WTC11 (cell line): ENCODE data around the gene TMEM151A. TPM values are rescaled to one million over a fixed set of nuclear protein-coding genes. Genes with fewer than 3 reads are reported as not detected.

ENCODE experiments used
- ATAC-seq: fragments of 200-7000 bp; cut with Tn5 transposase; 2 replicates; pipeline ENCODE4 v1.10.0; 2021; ENCODE audit warnings: mild to moderate bottlenecking, moderate library complexity
- CTCF ChIA-PET: fragments of 300-600 bp; sonication (Branson Sonifier 250); formaldehyde crosslinking; loops from one replicate; lab custom pipeline; 2021; ENCODE audit warnings: antibody characterized with exemption; lab: Charles Lee
- POLR2A ChIA-PET: fragments of 350-600 bp; sonication (Branson Sonifier 250); formaldehyde crosslinking; loops from one replicate; lab custom pipeline; 2021; ENCODE audit warnings: antibody characterized with exemption; lab: Charles Lee
- DNase-seq: peaks from one replicate; pipeline ENCODE4 v3.0.0; 2021; ENCODE audit warnings: low spot score
- H3K27ac Mint-ChIP-seq: 2 replicates; pipeline ENCODE4 v1.8.0; 2021; ENCODE audit warnings: mixed read lengths
- H3K27me3 Mint-ChIP-seq: 2 replicates; pipeline ENCODE4 v1.8.0; 2021; ENCODE audit warnings: low read depth, mild to moderate bottlenecking, moderate library complexity, mixed read lengths
- H3K36me3 Mint-ChIP-seq: 2 replicates; pipeline ENCODE4 v1.8.0; 2021; ENCODE audit warnings: mixed read lengths
- H3K4me1 Mint-ChIP-seq: 2 replicates; pipeline ENCODE4 v1.8.0; 2022; ENCODE audit warnings: mixed read lengths
- H3K4me3 Mint-ChIP-seq: 2 replicates; pipeline ENCODE4 v1.8.0; 2021; ENCODE audit warnings: mild to moderate bottlenecking, moderate library complexity, mixed read lengths
- H3K9me3 Mint-ChIP-seq: 2 replicates; pipeline ENCODE4 v1.8.0; 2021; ENCODE audit warnings: mixed read lengths
- FOXP1 ChIP-seq: sonication (generic); formaldehyde crosslinking; IDR thresholded peaks from 2 replicates; pipeline ENCODE4 v1.8.0; 2022; ENCODE audit warnings: missing genetic modification reagents, mild to moderate bottlenecking, moderate library complexity, borderline replicate concordance
- OVOL2 ChIP-seq: fragments of 250-450 bp; sonication (Bioruptor Pico); IDR thresholded peaks from 2 replicates; pipeline ENCODE4 v1.9.0; 2021; ENCODE audit warnings: mild to moderate bottlenecking, borderline replicate concordance
- SOX15 ChIP-seq: fragments of 250-450 bp; sonication (Bioruptor Pico); IDR thresholded peaks from 2 replicates; pipeline ENCODE4 v1.9.0; 2021; ENCODE audit warnings: mild to moderate bottlenecking
- ZNF121 ChIP-seq: sonication (generic); formaldehyde crosslinking; IDR thresholded peaks from 2 replicates; pipeline ENCODE4 v1.8.0; 2023; ENCODE audit warnings: missing genetic modification reagents
- total RNA-seq: library from RNA; stranded (reverse); gene quantifications from 3 replicates; pipeline ENCODE4 v1.2.3, GENCODE V29; 2021
- TF ChIP-seq, protein P1 (sequence below): sonication (generic); formaldehyde crosslinking; IDR thresholded peaks from 2 replicates; pipeline ENCODE4 v1.8.1; 2022; ENCODE audit warnings: missing genetic modification reagents, borderline replicate concordance

TMEM151A gene
- total RNA-seq, 1 experiment from 2014 or later, result 2.2 TPM

DNA sequence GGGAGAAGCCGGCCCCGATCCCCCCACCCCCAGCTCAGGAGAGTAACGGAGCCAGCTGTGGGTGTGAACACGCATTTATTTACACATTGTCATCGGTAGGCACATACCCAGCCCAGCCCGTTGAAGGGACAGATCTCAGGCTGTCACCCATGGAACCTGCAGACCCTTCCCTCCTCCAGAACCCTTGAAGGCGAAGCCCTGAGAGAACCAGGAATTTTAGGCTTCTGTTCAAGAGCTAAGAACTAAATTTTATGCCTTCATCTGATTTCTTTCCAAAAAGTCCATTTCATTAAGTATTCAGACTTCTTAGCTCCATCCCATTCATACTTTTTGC, 53.6 kb downstream of the TMEM151A start:
- no peak for ATAC-seq
- Mint-ChIP-seq H3K36me3 (peaks cover 10% of the 10 kb centered on the region), H3K27me3 (peaks cover 4% of the 10 kb centered on the region; the same call in 1 of the 2 replicates), H3K27ac (peak overlapping the region; percentile 95), H3K4me3 (peak overlapping the region; percentile 96), H3K4me1 (peaks cover 26% of the 10 kb centered on the region)
- POLR2A ChIA-PET, result interaction anchor here (0.6 to 1.3 kb wide), 3 partner anchors 9 to 33 kb away, joined by 3 read pairs; partner anchors contain the start of genes RIN1 and SLC29A2
- TF ChIP-seq, protein P1, sequence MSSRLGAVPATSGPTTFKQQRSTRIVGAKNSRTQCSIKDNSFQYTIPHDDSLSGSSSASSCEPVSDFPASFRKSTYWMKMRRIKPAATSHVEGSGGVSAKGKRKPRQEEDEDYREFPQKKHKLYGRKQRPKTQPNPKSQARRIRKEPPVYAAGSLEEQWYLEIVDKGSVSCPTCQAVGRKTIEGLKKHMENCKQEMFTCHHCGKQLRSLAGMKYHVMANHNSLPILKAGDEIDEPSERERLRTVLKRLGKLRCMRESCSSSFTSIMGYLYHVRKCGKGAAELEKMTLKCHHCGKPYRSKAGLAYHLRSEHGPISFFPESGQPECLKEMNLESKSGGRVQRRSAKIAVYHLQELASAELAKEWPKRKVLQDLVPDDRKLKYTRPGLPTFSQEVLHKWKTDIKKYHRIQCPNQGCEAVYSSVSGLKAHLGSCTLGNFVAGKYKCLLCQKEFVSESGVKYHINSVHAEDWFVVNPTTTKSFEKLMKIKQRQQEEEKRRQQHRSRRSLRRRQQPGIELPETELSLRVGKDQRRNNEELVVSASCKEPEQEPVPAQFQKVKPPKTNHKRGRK, result no peak
- TF ChIP-seq SOX15, result no peak
- no peak for TF ChIP-seq FOXP1
- no peak for TF ChIP-seq ZNF121 (CRISPR knock-in tag)
- TF ChIP-seq OVOL2 (CRISPR knock-in tag), result no peak
- TF ChIP-seq, all 79 proteins: peak for 0
- no peak for DNase-seq
- no peaks in the 10 kb centered on the region for H3K9me3 Mint-ChIP-seq
- CTCF ChIA-PET, result interaction anchor here (0.6 to 2.9 kb wide), 6 partner anchors 13 to 41 kb away, joined by 3 to 20 read pairs (median 6); no protein-coding TSS in a partner anchor

Other genes starting within 250 kb of the TMEM151A start
- gene GAL3ST3, start 242.7 kb upstream of the TMEM151A start, total RNA-seq, result 21.3 to 22.6 TPM (median 21.6 TPM) in 3 replicates
- gene SF3B2, start 239.5 kb upstream of the TMEM151A start, total RNA-seq, result 235 to 295 TPM (median 251 TPM) in 3 replicates
- gene PACS1, start 221.6 kb upstream of the TMEM151A start, total RNA-seq, result 30.1 to 34.8 TPM (median 30.9 TPM) in 3 replicates
- 52.3 to 54.9 TPM (median 54.1 TPM) in 3 replicates for gene KLC2, start 34.2 kb upstream of the TMEM151A start, total RNA-seq
- 125 to 134 TPM (median 130 TPM) in 3 replicates for gene RAB1B, start 23.3 kb upstream of the TMEM151A start, total RNA-seq
- 12.2 to 12.9 TPM (median 12.2 TPM) in 3 replicates for gene CNIH2, start 13.7 kb upstream of the TMEM151A start, total RNA-seq
- 86.0 to 86.9 TPM (median 86.4 TPM) in 3 replicates for gene YIF1A, start 2.8 kb upstream of the TMEM151A start, total RNA-seq
- gene CD248, start 25.1 kb downstream of the TMEM151A start, total RNA-seq, result 2.6 to 2.8 TPM (median 2.7 TPM) in 3 replicates
- 4.7 to 5.5 TPM (median 5.0 TPM) in 3 replicates for gene RIN1, start 44.5 kb downstream of the TMEM151A start, total RNA-seq
- gene BRMS1, start 53.2 kb downstream of the TMEM151A start, total RNA-seq, result 37.0 to 44.5 TPM (median 40.8 TPM) in 3 replicates
- 34.1 to 37.0 TPM (median 36.3 TPM) in 3 replicates for gene B4GAT1, start 55.7 kb downstream of the TMEM151A start, total RNA-seq
- gene SLC29A2, start 79.9 kb downstream of the TMEM151A start, total RNA-seq, result 30.2 to 36.6 TPM (median 35.3 TPM) in 3 replicates
- 0.27 to 0.79 TPM (median 0.44 TPM) in 3 replicates for gene NPAS4, start 129.1 kb downstream of the TMEM151A start, total RNA-seq
- 131 to 137 TPM (median 135 TPM) in 3 replicates for gene MRPL11, start 147.0 kb downstream of the TMEM151A start, total RNA-seq
- gene PELI3, start 175.0 kb downstream of the TMEM151A start, total RNA-seq, result 6.7 to 7.8 TPM (median 6.8 TPM) in 3 replicates
- gene DPP3, start 188.5 kb downstream of the TMEM151A start, total RNA-seq, result 77.0 to 86.7 TPM (median 83.4 TPM) in 3 replicates
- gene BBS1, start 218.7 kb downstream of the TMEM151A start, total RNA-seq, result 22.9 to 26.8 TPM (median 24.1 TPM) in 3 replicates